GM19468 (cell line): ENCODE measurements around the gene JAZF1.

ENCODE experiments used
- ATAC-seq: cut with Tn5 transposase; IDR thresholded peaks from one replicate; pipeline ENCODE4 v1.9.1; 2021; ENCODE audit warnings: mild to moderate bottlenecking, moderate library complexity, moderate number of reproducible peaks; ENCODE audit not compliant: unreplicated experiment; ENCODE audit errors: extremely low read depth

The JAZF1 gene

GRCh38 chr7:27826357-27826756 lies 354.2 kb downstream of the JAZF1 start:
- ATAC-seq = no peak

GRCh38 chr7:27825891-27826290 lies 354.7 kb downstream of the JAZF1 start:
- ATAC-seq = no peak

GRCh38 chr7:27822245-27822644 lies 358.4 kb downstream of the JAZF1 start:
- ATAC-seq = no peak

GRCh38 chr7:27812706-27813105 lies 367.9 kb downstream of the JAZF1 start:
- no peak for ATAC-seq

GRCh38 chr7:27810186-27810585 lies 370.4 kb downstream of the JAZF1 start:
- no peak for ATAC-seq

GRCh38 chr7:27808626-27809025 lies 372.0 kb downstream of the JAZF1 start:
- ATAC-seq = no peak

GRCh38 chr7:27804139-27804538 lies 376.5 kb downstream of the JAZF1 start:
- ATAC-seq = no peak

- no peak for ATAC-seq
These were observed 377.6 kb downstream of the JAZF1 start for GRCh38 chr7:27802999-27803398.

GRCh38 chr7:27799212-27799611 lies 381.4 kb downstream of the JAZF1 start:
- ATAC-seq = no peak

- ATAC-seq = no peak
These were observed 384.6 kb downstream of the JAZF1 start for GRCh38 chr7:27795977-27796376.

- no peak for ATAC-seq
These were observed 386.8 kb downstream of the JAZF1 start for GRCh38 chr7:27793780-27794179.

GRCh38 chr7:27788437-27788836 lies 392.2 kb downstream of the JAZF1 start:
- ATAC-seq = no peak

GRCh38 chr7:27784399-27785053 lies 396.1 kb downstream of the JAZF1 start:
- no peak for ATAC-seq

GRCh38 chr7:27782849-27783248 lies 397.7 kb downstream of the JAZF1 start:
- ATAC-seq = no peak

GRCh38 chr7:27781188-27781587 lies 399.4 kb downstream of the JAZF1 start:
- no peak for ATAC-seq
